Measurements from ENCODE around the gene MED29. TPM values are rescaled to one million over a fixed set of nuclear protein-coding genes. Genes with fewer than 3 reads are reported as not detected.
A peak's percentile ranks its signal among the peaks of the same experiment; 100 is the strongest.

Gene MED29, protein sequence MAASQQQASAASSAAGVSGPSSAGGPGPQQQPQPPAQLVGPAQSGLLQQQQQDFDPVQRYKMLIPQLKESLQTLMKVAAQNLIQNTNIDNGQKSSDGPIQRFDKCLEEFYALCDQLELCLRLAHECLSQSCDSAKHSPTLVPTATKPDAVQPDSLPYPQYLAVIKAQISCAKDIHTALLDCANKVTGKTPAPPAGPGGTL
- total RNA-seq = 22.1 TPM
- long read RNA-seq, transcript MED29-201 (4 exons, 3,653 nt) = major isoform, 49 of 54 reads
- long read RNA-seq, partial matches to known transcripts = 0 of 54 reads
- long read RNA-seq, other reads (novel, unspliced or antisense) = 5 of 54 reads

DNA sequence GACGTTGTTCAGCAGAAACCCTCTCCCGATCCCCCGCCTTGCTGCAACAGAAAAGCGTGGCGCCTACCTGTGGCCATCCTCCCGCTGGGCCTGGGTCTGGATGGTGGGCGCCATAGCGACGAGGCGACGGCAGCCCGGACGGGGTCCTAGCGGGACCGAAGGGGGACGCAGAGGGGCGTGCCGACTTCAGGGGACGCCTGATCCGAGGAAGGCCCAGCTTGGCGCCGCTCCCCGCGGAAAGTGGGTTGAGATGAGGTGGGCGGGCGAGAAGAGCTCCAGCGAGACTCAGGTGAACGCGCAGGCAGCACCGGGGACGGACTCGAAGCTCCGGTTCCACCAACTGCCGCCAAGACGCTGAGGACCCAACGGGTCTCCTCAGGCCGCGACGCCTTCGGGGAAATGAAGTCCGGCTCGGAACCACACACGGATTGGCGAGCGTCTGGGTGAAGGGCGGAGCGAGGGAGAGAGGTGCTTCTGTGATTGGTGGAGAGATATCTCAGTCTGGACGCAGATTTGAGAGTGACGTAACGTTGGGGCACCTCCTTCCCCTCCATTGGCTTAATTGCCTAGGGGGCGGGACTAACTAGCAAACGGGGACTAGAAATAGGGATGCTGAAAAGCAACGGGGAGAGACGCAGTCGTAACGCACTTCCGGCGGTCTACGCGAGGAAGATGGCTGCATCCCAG lies at the start of gene MED29, which contains the start of gene PAF1:
Gene MED29, plus strand, starts transcription at position 628 of the 687 bp plus-strand sequence. Its CDS starts 45 bp downstream, at position 673.
Gene PAF1, minus strand, starts transcription at position 356 of the 687 bp plus-strand sequence. Its CDS starts 242 bp downstream, at position 114.
- ATAC-seq (ENCODE audit: poor library complexity) = peak; percentile 97
- intact Hi-C loops (cut with DNase I) = no loop called here
- peak; percentile 97 for DNase-seq

DNA sequence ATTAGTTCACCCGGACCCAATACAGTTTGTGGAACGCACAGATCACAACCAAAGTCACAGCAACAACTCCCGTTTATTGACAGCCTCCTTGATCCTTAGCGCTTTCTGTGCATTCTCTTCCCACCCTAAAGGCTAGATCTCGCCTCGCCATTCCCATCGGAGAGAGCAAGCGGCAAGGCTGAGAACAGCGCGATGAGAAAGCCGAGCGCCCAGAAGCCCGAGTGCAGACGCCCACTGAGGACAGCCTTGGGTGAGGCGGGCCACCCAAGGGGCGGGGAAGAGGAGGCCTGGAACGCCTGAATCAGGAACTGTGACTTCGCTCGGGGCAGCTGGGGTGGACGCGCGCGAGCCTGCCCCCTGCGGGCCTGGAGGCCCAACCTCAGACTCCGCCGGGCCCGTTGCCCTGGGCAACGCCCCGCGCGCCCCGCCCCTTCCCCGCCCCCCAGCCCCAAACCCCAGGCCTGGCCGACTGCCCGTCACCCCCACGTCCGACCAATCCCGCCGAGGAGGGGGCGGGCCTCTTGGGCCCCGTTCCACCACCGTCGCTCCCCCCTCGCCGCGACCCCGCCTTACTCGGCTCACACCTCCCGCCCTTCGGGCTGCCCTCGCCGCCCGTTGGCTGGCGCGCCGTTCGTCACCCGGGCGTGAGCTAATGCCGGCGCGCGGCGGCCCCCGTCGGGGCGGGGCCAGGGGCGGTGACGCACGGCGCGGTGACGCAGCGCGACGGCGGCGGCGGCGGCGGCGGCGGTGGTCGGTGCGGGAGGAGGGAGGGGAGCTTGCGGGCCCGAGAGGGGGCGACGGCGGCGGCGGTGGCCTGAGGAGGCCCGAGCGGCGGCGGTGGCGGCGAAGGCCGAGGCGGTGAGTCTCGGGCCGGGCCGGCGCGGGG lies 49.2 kb upstream of the MED29 start, which contains the start of gene SAMD4B:
Gene SAMD4B, plus strand, starts transcription at position 703 of the 886 bp plus-strand sequence. CDS start 14,473 bp downstream, outside the sequence.
- peak; percentile 97 for ATAC-seq (ENCODE audit: poor library complexity)
- intact Hi-C loops (cut with DNase I) = loop anchor here (5.0 kb wide), 1 partner anchor 215 kb away; the partner anchor contains the start of gene PAK4
- DNase-seq = peak; percentile 99

DNA sequence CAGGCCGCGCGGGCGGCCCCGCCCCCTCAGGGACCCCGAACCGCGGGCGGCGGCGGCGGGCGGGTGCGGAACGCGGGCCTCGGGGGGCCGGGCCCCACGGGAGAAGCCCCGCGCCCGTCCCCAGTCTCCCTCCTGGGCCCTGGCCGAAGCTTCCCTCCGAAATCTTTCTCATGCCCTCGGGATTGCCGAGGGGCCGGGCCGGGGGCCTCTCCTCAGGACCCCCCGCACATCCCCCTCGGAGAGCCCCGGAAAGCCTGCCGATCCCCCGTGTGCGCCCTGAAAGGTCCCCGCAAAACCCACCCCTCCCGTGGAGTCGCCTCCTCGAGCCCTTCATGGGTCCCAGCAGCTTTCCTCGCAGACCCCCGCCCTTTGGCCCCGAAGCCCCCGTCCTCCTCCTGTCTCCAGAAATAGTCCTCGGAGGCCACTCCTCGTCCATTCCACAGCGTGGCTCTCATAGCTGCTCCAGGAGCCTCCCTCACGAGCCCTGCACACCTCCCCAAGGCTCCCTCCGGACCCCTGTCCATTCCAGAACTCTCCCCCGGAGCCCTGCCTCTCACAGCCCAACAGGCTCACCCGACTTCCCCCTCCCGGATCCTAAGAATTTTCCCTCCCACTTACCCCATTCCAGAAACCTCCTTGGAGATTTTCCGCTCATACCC lies 48.4 kb upstream of the MED29 start:
- ATAC-seq (ENCODE audit: poor library complexity) = no peak
- peak; percentile 59 for DNase-seq
- intact Hi-C loops (cut with DNase I) = loop anchor here (5.0 kb wide), 1 partner anchor 215 kb away; the partner anchor contains the start of gene PAK4

DNA sequence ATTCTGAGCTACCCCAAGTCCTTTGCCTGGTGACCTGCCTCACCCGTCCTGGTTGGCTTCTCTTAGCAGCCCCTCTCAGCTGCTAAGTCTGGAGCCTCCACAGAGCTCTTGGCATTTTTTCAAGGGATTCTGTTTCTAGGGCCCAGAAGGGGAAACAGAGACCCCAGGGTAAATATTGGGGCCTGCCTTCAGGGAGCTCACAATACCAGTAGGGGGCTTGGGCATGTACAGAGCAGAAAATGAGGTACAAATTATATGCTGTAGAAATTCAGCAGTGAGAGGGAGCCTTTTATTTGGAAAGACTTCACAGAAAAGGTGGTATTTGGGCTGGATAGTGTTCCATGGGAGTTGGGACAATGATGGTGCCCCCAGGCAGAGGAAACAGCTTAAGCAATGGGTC lies 45.2 kb upstream of the MED29 start:
- ATAC-seq (ENCODE audit: poor library complexity) (no peak), DNase-seq (no peak)
- intact Hi-C loops (cut with DNase I) = no loop called here

DNA sequence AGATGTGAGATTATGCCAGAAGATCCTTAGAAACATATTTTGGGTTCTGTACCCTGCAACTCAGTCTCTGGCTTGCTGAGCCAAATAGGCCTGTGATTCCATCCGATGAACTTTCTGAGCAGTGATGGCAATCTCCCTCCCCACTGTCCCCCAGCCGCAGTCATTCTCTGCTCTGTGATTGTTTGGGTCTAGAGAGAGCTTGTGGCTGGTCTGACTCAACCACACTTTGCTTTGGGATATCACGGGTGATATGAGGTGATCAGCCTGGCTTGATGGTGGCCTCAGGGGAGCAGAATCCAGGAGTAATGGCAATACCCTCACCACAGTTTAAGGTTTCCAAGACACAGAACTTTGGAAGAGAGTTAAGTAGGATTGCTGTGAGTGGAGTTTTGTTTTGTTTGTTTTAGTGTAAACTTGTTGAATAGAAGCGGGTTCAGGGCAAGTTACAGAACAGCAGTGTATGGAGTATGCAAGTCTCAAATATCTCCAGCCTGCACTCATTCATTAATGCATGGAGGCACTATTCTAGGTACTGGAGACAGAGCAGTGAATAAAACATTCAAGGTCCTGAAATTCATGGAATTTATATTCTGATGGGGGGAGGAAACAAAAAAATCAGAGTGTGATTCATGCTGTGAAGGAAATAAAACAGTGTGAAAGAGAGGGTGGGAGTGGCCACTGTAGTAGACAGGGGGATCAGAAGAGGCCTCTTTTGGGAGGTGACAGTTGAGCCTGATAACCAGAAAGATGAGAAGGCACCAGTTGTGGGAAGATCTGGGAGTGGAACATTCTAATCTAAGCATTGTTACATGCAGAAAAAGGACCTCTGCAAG lies 43.6 kb upstream of the MED29 start:
- DNase-seq (no peak), ATAC-seq (ENCODE audit: poor library complexity) (no peak)
- intact Hi-C loops (cut with DNase I) = no loop called here

DNA sequence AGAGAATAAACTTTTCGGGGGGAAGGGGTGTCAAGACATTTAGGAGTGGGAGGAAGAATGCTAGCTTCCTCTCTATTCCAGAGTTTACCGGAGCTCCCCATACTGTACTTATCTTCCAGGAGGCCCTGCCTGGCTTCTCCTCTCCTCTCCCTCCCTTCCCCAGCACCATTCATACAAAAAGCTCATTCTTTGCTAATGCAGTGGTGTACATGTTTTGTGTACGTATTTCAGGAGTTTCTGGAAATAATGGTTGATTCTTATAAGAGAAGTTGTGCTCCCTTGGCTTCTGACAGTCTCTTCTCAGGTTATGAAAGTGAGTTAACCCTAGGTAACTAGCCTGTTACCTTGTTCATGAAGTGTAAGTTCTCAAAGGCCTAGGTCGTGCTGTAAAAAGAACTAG lies 41.9 kb upstream of the MED29 start:
- ATAC-seq (ENCODE audit: poor library complexity) (no peak), DNase-seq (no peak)
- intact Hi-C loops (cut with DNase I) = no loop called here

DNA sequence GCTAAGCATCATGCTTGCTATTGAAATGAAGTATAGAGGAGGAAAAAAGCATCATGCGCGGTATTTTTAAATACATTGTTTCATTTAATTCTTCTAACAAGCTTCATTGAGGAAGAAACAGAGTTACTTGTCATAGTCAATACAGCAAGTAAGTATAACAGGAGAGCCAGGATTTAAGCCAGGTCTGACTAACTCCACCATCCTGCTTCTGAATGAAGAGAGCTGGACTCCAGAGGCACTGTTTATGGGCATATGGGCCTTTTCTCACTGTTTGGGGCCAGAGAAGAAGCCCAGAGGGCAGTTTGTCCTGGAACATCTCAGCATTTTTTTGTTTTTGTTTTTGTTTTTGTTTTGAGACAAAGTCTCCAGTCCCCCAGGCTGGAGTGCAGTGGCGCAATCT lies 41.0 kb upstream of the MED29 start:
- no peak for DNase-seq
- no peak for ATAC-seq (ENCODE audit: poor library complexity)
- intact Hi-C loops (cut with DNase I) = no loop called here

DNA sequence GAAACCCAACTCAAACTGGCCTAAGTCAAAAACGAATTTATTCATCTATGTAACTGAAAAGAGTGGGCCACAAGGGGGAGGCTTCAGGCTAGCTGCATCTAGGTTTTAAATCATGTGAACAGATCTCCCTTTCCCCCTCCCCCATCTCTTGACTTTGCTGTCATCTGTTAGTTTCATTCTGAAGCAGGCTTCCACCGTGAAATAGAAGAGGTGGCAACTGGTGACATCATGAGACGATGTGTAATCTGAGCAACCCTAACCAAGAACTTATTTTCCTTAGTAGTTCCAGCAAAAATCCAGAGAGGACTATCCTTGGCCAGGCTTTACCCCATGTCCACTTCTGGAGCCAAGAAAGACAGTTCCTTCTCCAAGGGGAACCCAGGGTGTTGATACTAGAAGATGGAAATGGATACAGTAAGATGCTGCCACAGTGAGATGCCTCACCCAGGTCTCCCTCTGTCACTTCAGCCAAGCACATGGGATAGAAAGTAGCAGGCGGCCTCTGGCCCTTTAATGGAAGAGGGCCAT lies 39.6 kb upstream of the MED29 start:
- intact Hi-C loops (cut with DNase I) = no loop called here
- no peak for DNase-seq
- peak; percentile 28 for ATAC-seq (ENCODE audit: poor library complexity)

DNA sequence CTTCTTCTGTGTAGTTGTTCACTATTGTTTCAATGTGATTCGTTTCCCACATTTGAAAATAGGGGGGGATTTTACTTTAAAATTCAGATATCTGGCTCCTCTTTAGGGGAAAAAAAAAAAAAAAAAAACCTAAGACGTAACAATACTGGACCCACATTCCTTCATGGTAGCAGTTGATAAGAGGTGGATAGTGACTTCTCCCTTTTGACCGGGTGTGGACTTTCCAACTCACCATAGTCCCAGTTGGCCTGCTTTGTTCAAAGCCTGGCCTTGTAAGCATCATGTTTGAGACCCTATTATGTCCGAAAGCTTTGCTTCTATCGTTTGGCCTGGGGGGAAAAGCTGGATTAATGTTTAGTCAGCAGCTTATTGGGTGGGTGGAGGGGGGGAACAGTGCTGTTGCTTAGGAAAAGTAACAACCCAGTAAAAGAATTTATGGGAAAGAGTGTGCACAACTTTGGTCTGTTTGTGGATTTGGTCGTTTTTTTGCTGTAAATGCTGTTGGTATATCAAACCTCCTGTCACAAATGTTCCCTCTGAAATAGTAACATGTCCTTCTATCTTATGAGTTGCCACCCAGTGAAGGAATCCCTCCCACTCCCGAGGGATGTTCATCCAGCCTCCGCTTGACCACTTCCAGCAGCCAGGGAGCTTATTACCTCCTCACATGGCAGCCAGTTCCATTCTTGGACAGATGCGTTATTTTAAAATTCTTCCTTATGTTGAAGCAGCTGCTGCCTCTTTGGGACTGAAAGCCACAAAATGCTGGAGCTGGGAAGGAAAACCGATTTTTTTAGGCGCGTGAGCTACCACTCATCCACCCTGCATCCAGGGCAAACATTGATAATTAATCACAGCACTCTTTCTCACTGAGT lies 38.6 kb upstream of the MED29 start:
- ATAC-seq (ENCODE audit: poor library complexity) = no peak
- intact Hi-C loops (cut with DNase I) = no loop called here

DNA sequence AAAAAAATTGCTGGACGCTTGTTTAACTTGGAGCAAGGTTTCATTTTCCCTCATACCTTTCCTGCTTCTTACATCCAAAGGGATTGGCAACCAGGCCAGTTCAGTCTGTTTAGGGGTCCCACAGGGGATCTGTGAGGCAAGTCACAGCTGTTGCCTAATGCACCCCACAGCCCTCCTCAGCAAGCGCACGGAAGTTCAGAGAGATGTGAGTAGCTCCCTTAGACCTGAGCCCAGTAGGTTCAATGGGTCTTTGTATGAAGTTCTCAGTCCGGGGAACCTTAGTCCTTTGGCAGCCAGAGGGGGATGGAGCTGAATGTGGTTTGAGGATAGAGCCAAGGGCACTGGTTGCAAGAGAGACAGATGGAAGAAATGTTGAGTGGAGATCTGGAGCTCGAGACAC lies 35.9 kb upstream of the MED29 start:
- no peak for ATAC-seq (ENCODE audit: poor library complexity)
- no peak for DNase-seq
- intact Hi-C loops (cut with DNase I) = no loop called here

More for the DNA sequence above, 38.6 kb upstream of the MED29 start:
- no peak for DNase-seq

DNA sequence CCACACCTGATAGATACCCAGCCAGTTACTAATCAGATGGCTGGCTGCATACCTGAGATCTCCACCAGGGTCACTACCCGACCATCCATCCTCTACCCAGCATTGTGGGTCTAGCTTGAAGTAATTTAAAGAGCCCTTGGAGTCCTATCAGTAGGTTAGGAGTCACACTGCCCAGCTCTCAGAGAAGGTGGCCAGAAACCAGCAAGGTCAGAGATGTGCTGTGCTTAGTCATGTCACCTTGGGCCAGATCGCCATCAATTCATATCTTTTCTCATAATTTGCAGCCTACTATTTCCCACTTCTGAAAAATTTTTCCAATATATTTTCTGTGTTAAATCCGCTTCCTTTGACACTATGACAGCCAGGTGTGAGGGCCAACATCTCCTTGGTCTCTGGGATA lies 35.1 kb upstream of the MED29 start:
- intact Hi-C loops (cut with DNase I) = no loop called here
- ATAC-seq (ENCODE audit: poor library complexity) = no peak

DNA sequence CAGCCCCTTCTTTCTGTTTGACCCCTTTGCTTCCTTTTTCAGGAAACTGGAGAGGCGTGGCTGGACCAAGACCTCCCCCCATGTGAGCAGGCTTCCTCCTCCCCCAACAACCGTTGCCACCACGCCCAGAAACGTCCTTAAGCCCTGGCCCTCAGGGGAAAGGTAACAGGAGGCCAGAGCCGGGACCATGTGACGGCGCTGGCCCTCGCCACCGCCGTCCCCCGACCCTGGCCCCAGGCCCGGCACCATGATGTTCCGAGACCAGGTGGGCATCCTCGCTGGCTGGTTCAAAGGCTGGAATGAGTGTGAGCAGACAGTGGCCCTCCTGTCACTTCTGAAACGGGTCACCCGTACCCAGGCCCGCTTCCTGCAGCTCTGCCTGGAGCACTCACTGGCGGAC lies 34.5 kb upstream of the MED29 start:
- DNase-seq = no peak
- ATAC-seq (ENCODE audit: poor library complexity) = no peak
- intact Hi-C loops (cut with DNase I) = no loop called here

More for the DNA sequence above, 35.1 kb upstream of the MED29 start:
- no peak for DNase-seq

DNA sequence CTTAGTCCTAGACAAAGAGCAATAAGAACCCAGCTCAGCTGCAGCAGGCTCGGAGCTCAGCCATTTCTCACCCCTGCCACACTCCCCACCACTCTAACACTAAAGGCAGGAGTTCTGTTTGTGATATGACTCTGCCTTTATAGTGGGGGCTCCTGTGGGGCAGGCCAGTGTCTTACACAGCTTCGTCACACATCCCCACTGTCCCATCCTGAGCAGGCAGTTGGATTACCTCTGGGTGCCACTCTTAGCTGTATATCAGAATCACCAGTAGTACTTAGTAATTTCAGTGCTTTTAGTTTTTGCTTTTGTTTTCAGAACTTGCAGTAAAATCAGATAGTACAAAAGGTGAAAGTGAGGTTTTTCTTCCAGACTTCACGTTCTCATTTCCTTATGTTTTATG lies 32.2 kb upstream of the MED29 start:
- intact Hi-C loops (cut with DNase I) = no loop called here
- ATAC-seq (ENCODE audit: poor library complexity) (no peak), DNase-seq (no peak)

DNA sequence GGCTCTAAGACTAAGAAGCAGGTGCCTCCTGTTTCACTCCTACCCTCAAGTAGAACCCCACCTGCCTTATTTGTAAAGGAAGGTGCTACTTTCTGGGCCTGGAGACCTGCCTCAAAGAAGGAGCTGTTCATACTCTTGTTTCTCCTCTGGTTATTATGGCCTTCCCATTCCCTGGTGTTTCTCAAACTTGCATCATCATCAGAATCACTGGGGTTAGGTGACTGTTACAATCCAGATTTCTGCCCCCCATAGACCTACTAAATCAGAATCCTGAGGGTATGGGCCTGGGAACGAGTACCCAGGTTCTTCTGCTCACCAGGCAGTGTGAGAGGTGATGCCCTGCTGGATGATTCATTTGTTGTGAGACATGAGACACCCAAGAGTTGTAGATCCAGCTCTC lies 30.6 kb upstream of the MED29 start:
- DNase-seq = no peak
- ATAC-seq (ENCODE audit: poor library complexity) = no peak
- intact Hi-C loops (cut with DNase I) = no loop called here

DNA sequence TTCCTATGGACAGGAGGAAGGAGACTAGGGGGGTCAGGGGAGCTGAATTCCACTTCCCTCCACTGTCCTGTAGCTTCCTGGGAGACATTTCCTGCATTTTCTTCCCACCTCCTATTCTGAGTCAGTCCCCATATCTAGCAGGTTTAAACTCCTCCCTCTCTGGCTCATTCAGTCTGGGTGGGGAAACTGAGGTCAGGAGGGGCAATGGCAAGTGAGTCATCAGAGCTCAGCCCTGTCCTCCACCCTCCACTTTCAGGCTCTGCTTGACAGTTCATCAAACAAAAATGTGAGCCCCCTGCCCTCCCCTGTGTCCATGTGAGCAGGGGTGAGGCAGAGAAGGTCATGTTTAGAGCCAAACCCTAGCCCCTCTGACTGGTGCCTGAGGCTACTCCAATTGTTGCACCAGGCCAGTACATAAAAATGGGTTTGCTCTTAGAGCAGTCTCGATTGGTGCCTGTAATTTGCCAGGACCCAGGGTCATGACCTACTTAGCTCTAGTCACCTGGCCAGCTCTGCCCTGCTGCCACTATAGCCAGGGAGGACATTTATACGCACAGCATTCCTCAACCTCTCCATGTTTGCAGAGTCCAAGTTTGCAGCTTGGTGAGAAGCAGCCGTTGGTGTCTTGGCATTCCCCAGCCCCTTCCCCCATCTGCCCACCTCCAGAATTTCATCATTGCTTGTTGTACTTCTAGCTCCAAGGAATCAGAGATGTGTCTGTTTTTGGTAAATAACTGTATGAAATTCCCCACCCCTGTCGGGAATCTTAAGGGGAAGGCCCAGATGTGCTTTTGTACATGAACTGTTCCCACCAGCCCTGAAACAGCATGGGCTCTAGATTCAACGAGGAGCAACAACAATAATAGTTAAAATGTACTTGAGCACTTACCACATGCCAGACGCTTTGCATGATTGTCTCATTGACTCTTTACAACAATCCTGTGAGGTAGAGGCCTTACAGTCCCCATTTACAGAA lies 28.2 kb upstream of the MED29 start:
- intact Hi-C loops (cut with DNase I) = no loop called here

More for the DNA sequence above, 28.2 kb upstream of the MED29 start:
- no peak for DNase-seq
- peak; percentile 30 for ATAC-seq (ENCODE audit: poor library complexity)
